ENCODE data around the gene HAUS7. TPM values are rescaled to one million over a fixed set of nuclear protein-coding genes. Genes with fewer than 3 reads are reported as not detected.

HAUS7 gene
- total RNA-seq, 1 experiment from 2014 or later, result 28.9 TPM

- intact Hi-C loops (cut with micrococcal nuclease), result no loop called here
Observed at GRCh38 chrX:153441296-153441695, 29.1 kb downstream of the HAUS7 start.

GRCh38 chrX:153440556-153441135 is 29.7 kb downstream of the HAUS7 start:
- Histone ChIP-seq H3K9me3 (ENCODE audit: control insufficient read depth in 1 of 2, insufficient read depth in 1 of 2, low read depth in 1 of 2, low read length in 2 of 2) (no peaks in the 10 kb centered on the region), H4K20me1 (ENCODE audit: insufficient read depth) (no peaks in the 10 kb centered on the region), H3K9me2 (ENCODE audit: insufficient read depth) (no peaks in the 10 kb centered on the region), H3K4me1 (ENCODE audit: control insufficient read depth in 1 of 2, insufficient read depth in 2 of 2, low read length in 2 of 2) (peaks cover 0 to 7% of the 10 kb centered on the region in 2 experiments; a peak in 1 of 4 replicates), H3K9ac (ENCODE audit: low read length) (no peak overlapping the region), H3K4me2 (ENCODE audit: low read length) (no peak overlapping the region), H3K79me2 (ENCODE audit: insufficient read depth, low read length) (no peaks in the 10 kb centered on the region), H2AFZ (ENCODE audit: low read depth, low read length, poor library complexity, severe bottlenecking) (no peak overlapping the region), H3K27me3 (ENCODE audit: insufficient read depth, low read length) (no peaks in the 10 kb centered on the region), H3K27ac (ENCODE audit: low read depth, low read length) (no peak overlapping the region), H3K36me3 (ENCODE audit: control insufficient read depth in 1 of 2, insufficient read depth in 2 of 2, low read length in 2 of 2) (no peaks in the 10 kb centered on the region), H3K4me3 (replicated peaks in 1 of 2; ENCODE audit: low read depth in 1 of 2, low read length in 2 of 2) (no peak overlapping the region)
- no peak for ATAC-seq
- DNase-seq (ENCODE audit: low read depth, low spot score), result no peak
- no TSS peak for BruUV-seq (replicated peaks)
- no peak for TF ChIP-seq ELF1 (IDR thresholded peaks at IDR 0.05; ENCODE audit: borderline replicate concordance, low read depth)
- no peak for TF ChIP-seq SIN3A (IDR thresholded peaks at IDR 0.05; ENCODE audit: low read depth)
- TF ChIP-seq EZH2phosphoT487 (IDR thresholded peaks at IDR 0.05; ENCODE audit: borderline replicate concordance), result no peak
- ChIA-PET RAD21 (ENCODE audit: low non-redundant PET in 1 of 2, low total read pairs in 2 of 2, uncharacterized antibody in 2 of 2, unreplicated experiment in 2 of 2) (no interaction called here), CTCF (no interaction called here), POLR2A (no interaction called here)
- intact Hi-C loops (cut with micrococcal nuclease), result no loop called here

More at GRCh38 chrX:153441296-153441695, 29.1 kb downstream of the HAUS7 start:
- Histone ChIP-seq H3K27me3 (ENCODE audit: insufficient read depth, low read length) (no peaks in the 10 kb centered on the region), H3K27ac (ENCODE audit: low read depth, low read length) (no peak overlapping the region), H3K79me2 (ENCODE audit: insufficient read depth, low read length) (no peaks in the 10 kb centered on the region), H3K4me2 (ENCODE audit: low read length) (no peak overlapping the region), H3K9me2 (ENCODE audit: insufficient read depth) (no peaks in the 10 kb centered on the region), H3K4me3 (replicated peaks in 1 of 2; ENCODE audit: low read depth in 1 of 2, low read length in 2 of 2) (no peak overlapping the region), H4K20me1 (ENCODE audit: insufficient read depth) (no peaks in the 10 kb centered on the region), H3K4me1 (ENCODE audit: control insufficient read depth in 1 of 2, insufficient read depth in 2 of 2, low read length in 2 of 2) (peaks cover 0 to 7% of the 10 kb centered on the region in 2 experiments; a peak in 1 of 4 replicates), H3K36me3 (ENCODE audit: control insufficient read depth in 1 of 2, insufficient read depth in 2 of 2, low read length in 2 of 2) (no peaks in the 10 kb centered on the region), H2AFZ (ENCODE audit: low read depth, low read length, poor library complexity, severe bottlenecking) (no peak overlapping the region), H3K9me3 (ENCODE audit: control insufficient read depth in 1 of 2, insufficient read depth in 1 of 2, low read depth in 1 of 2, low read length in 2 of 2) (no peaks in the 10 kb centered on the region), H3K9ac (ENCODE audit: low read length) (no peak overlapping the region)
- DNase-seq (ENCODE audit: low read depth, low spot score) (no peak), ATAC-seq (no peak)
- TF ChIP-seq ZNF274 (IDR thresholded peaks at IDR 0.05; ENCODE audit: low read depth, low read length), result no peak
- TF ChIP-seq EGR1 (IDR thresholded peaks at IDR 0.05; ENCODE audit: low read depth), result no peak
- TF ChIP-seq POLR2AphosphoS5 (IDR thresholded peaks at IDR 0.05; ENCODE audit: low read depth, low read length), result no peak
- no peak for TF ChIP-seq ZFX (IDR thresholded peaks at IDR 0.05)
- no TSS peak for BruUV-seq (replicated peaks)
- ChIA-PET POLR2A (no interaction called here), RAD21 (ENCODE audit: low non-redundant PET in 1 of 2, low total read pairs in 2 of 2, uncharacterized antibody in 2 of 2, unreplicated experiment in 2 of 2) (no interaction called here), CTCF (no interaction called here)

Measured in HCT116 (cell line).